Pancreas (tissue), 10 donors: ENCODE results near the gene MYOM3. TPM values are rescaled to one million over a fixed set of nuclear protein-coding genes. Genes with fewer than 3 reads are reported as not detected.
A peak's percentile ranks its signal among the peaks of the same experiment; 100 is the strongest.
"Not testable (repeated sequence)": the region's sequence is repeated elsewhere in the genome, so short reads cannot be mapped to it uniquely, and the experiment has no call there.

ENCODE experiments used
- ATAC-seq, 4 donors: fragments of 200-7000 bp; cut with Tn5 transposase; one replicate each; pipeline versions ENCODE4 v1.8.0 to v1.9.1; 2020; ENCODE audit warnings: mild to moderate bottlenecking in 4 of 4, moderate library complexity in 4 of 4
- DNase-seq, 6 donors: peaks; one replicate each; pipeline ENCODE4 v3.0.0-alpha.2; 2020
- FAIRE-seq: peaks from 2 replicates; lab custom pipeline; 2012; peaks lifted over from hg19 to GRCh38; lab: Jason Lieb, UNC
- H3K27ac ChIP-seq, 4 donors: fragments of 200-600 bp; sonication (generic); 1 replicate in 3 of 4; 2 replicates in 1 of 4; pipeline versions ENCODE4 v1.5.0 to v1.8.0; 2020
- H3K27me3 ChIP-seq, 4 donors: fragments of 200-600 bp; one replicate each; pipeline ENCODE4 v1.8.0; 2021
- H3K36me3 ChIP-seq, 3 donors: fragments of 200-600 bp; sonication (generic) in 1 of 3; one replicate each; pipeline versions ENCODE4 v1.5.0 to v1.8.0; 2020 to 2021
- H3K4me1 ChIP-seq, 3 donors: fragments of 200-600 bp; one replicate each; pipeline ENCODE4 v1.8.0; 2021
- H3K4me3 ChIP-seq, 4 donors: fragments of 200-600 bp; sonication (generic) in 2 of 4; one replicate each; pipeline versions ENCODE4 v1.5.0 to v1.8.0; 2020 to 2021
- H3K9me3 ChIP-seq, 4 donors: fragments of 200-600 bp; one replicate each; pipeline ENCODE4 v1.8.0; 2021
- CTCF ChIP-seq, 4 donors: fragments of 200-600 bp; sonication (generic) in 3 of 4; IDR thresholded peaks; one replicate each; pipeline versions ENCODE4 v1.5.0 to v1.8.0; 2021; ENCODE audit warnings: antibody characterized with exemption in 4 of 4
- WGBS, 2 donors: extraction: QIAGEN DNeasy Blood & Tissue Kit; methylation state at CpG; one replicate each; pipeline ENCODE4 v1.1.7; 2013; 5-methylcytosine and 5-hydroxymethylcytosine counted together
- intact Hi-C, 3 donors: fragments of 100-400 bp; cut with DNase I; formaldehyde crosslinking; loops; one replicate each; pipeline versions ENCODE4 v1.11.1 to v1.14.2; 2022
- polyA plus RNA-seq, 2 donors: library from polyadenylated mRNA; stranded (reverse); fragments of 200-250 nt; gene quantifications; one replicate each; pipeline ENCODE4 v1.2.3, GENCODE V29; 2013
- total RNA-seq, 6 donors: library from RNA; stranded (reverse); fragmentation: NEBNext Ultra II Directional in 4 of 6; extraction: Animal tissue kit (Norgen Biotek cat#: 25700) in 4 of 6; gene quantifications; one replicate each; pipeline versions ENCODE4 v1.2.1 to v1.2.4, GENCODE V29; 2021 to 2023
- donor health status: healthy with polysubstance abuse.
- donor health status: DM: no; HTN: no; CAD: no; lungs with moderate emphysema.
- donor health status: DM: no; HTN: no; CAD: no.
- donor health status: control.
- donor health status: control.
- donor health status: Bipolar disorder and iron deficiency.
- donor health status: DM: yes; HTN: yes; CAD: no.
- donor health status: DM: no; HTN: no; CAD: no.
- donor health status: DM: no; HTN: no; CAD: no.
- donor health status: DM: yes; HTN: yes; CAD: no.

The MYOM3 gene
- total and polyA plus RNA-seq, 8 donors = 0.38 to 1.7 (median 0.79) TPM

GRCh38 chr1:24032981-24033380 lies 79.0 kb downstream of the MYOM3 start:
- DNase-seq = no peak
- ATAC-seq = no peak
- FAIRE-seq = no peak
- Histone ChIP-seq H3K4me1 (no peaks in the 10 kb centered on the region), H3K4me3 (no peak overlapping the region), H3K27ac (no peak overlapping the region), H3K36me3 (no peaks in the 10 kb centered on the region), H3K9me3 (no peaks in the 10 kb centered on the region), H3K27me3 (no peaks in the 10 kb centered on the region)
- 65 to 77% methylated on average over 5 of the region's 5 CpGs for WGBS, 2 donors
- TF ChIP-seq CTCF (IDR thresholded peaks at IDR 0.05) = no peak
- intact Hi-C loops = no loop called here

- H3K27me3 ChIP-seq, H3K4me1 ChIP-seq, DNase-seq, H3K27ac ChIP-seq, ATAC-seq, FAIRE-seq, H3K36me3 ChIP-seq, H3K4me3 ChIP-seq, intact Hi-C loops, H3K9me3 ChIP-seq: not testable (repeated sequence)
- WGBS, 2 donors = 83 to 87% methylated on average over 7 of the region's 7 CpGs
Measured at GRCh38 chr1:24030976-24031516, 80.9 kb downstream of the MYOM3 start.

- no peak overlapping the region for H3K4me3 ChIP-seq
- ATAC-seq (peak; percentile 82 to 92 (median 88)), DNase-seq (no peak), FAIRE-seq (peak; percentile 90)
- no peak overlapping the region for H3K27ac ChIP-seq
- intact Hi-C loops = loop anchor here in 2 of 3 donors (10.0 kb wide), 1 partner anchor 73 kb away; the partner anchor contains the start of gene PNRC2 (in 2 of the 2)
- H3K4me1 ChIP-seq = no peaks in the 10 kb centered on the region
- no peaks in the 10 kb centered on the region for H3K36me3 ChIP-seq
- H3K9me3 ChIP-seq = no peaks in the 10 kb centered on the region
- 71 to 73% methylated on average over 4 of the region's 4 CpGs for WGBS, 2 donors
- no peaks in the 10 kb centered on the region for H3K27me3 ChIP-seq
- peak in 3 of 4 donors; percentile 24 to 47 (median 31) for TF ChIP-seq CTCF (IDR thresholded peaks at IDR 0.05)
Measured at GRCh38 chr1:24027838-24028468, 84.0 kb downstream of the MYOM3 start.

- Histone ChIP-seq H3K4me1 (peaks cover 23 to 35% (median 26%) of the 10 kb centered on the region in 3 donors), H3K27ac (peak overlapping the region in 1 of 4 donors; percentile 69), H3K4me3 (no peak overlapping the region), H3K27me3 (no peaks in the 10 kb centered on the region), H3K9me3 (no peaks in the 10 kb centered on the region), H3K36me3 (no peaks in the 10 kb centered on the region)
- FAIRE-seq (no peak), ATAC-seq (no peak), DNase-seq (no peak)
- 76 to 79% methylated on average over 4 of the region's 4 CpGs for WGBS, 2 donors
- intact Hi-C loops = loop anchor here in 2 of 3 donors (10.0 kb wide), 1 partner anchor 68 kb away; the partner anchor contains the start of gene PNRC2 (in 2 of the 2)
- no peak for TF ChIP-seq CTCF (IDR thresholded peaks at IDR 0.05)
Measured at GRCh38 chr1:24022581-24023361, 89.2 kb downstream of the MYOM3 start.
